GM21619 (cell line): ENCODE results near the gene FRMPD4.

Experiments used
- ATAC-seq: cut with Tn5 transposase; IDR thresholded peaks from one replicate; pipeline ENCODE4 v1.9.1; 2021; ENCODE audit not compliant: unreplicated experiment

The FRMPD4 gene

DNA sequence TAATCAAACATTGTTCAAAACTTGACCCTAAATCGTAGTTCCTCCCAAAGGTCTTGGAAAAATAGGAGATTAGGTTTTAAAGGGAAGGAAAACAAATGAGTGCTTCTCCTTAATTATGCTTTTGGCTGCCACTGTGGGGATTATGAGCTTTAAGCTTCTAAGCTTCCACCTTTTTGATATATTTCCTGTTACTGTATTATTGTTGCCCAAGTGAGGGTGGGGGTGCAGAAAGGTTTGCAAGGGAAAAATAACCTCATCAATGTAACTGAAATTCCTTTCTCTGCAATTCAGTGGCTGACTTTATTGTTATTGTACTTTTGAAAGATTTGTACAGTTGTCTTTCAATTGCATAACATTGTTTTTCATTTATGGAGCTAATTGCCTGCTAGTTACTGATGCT lies 285.1 kb downstream of the FRMPD4 start:
- no peak for ATAC-seq

GRCh38 chrX:12425496-12425895 lies 287.2 kb downstream of the FRMPD4 start:
- ATAC-seq, result no peak

- no peak for ATAC-seq
These were observed 288.1 kb downstream of the FRMPD4 start for GRCh38 chrX:12426420-12426819.

- no peak for ATAC-seq
These were observed 296.2 kb downstream of the FRMPD4 start for GRCh38 chrX:12434493-12434892.

GRCh38 chrX:12439416-12439815 lies 301.1 kb downstream of the FRMPD4 start:
- no peak for ATAC-seq

DNA sequence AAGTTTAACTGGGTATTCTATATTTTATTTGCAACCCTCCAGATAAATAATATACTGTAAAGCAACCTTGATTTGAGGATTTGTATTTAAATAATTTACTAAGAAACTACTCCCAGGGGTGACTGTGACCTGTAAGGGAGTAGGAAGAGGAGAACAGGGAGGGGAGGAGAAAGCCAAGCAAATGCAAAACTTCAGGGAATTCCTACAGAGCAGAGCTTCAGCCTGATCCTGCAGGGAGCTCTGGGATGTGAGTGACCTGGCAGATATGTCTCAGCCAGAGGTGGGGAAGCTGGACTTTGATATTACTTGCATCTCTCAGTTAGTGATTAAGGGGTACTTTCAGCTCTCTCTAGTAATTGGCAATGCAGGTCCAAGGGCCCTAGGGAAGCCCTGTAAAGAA lies 302.0 kb downstream of the FRMPD4 start:
- no peak for ATAC-seq

- no peak for ATAC-seq
These were observed 303.3 kb downstream of the FRMPD4 start for GRCh38 chrX:12441381-12442128.

DNA sequence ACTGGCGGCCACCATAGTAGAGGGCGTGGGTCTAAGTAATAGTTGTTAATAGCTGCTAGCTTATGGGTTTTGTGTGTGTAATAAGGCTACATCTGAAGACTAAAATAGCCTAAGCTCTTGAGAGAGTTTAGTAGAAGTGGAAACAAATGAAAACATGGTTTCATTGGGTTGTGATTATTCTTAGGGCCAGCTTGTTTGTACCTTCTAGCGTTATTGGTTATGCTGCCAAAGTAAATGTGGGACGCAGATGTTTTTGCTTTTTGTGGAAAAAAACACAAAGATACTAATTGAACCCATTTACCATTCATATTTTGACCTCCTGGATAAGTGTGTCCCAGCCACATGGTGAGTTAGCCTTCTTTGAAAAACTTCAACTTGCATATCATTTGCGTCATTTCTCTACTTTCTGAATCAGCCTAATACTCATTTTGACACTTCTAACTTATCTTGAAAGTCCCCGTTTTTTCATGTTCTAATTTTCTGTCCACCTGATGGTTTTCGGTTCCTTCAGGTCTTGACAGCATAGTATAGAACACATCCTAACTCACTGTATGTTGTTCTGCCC lies 305.3 kb downstream of the FRMPD4 start:
- ATAC-seq, result peak; percentile 95

DNA sequence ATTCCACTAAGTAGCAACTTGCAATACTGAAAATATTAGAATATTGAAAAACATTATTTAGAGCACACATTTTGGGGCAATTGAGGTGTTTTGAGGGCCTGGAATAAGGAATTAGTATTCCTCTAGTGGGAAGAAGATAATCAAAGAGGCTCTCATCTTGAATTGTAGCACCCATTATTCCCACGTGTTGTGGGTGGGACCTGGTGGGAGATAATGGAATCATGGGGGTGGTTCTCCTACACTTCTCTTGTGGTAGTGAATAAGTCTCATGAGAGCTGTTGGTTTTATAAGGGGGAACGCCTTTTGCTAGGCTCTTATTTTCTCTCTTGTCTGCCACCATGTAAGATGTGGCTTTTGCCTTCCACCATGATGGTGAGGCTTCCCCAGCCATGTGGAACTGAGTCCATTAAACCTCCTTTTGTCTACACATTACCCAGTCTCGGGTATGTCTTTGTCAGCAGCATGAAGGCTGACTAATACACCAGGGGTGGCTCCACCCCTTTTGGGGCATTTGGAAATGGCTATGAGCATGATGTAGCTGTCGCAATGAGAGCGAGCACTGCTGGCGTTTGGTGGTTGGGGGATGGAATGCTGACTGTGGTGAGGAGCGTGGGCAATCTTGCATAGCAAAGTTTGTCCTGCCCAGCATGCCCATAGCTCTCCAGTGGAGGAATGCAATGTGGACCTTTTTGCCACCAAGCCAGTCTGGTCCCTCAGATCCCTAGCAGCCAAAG lies 308.2 kb downstream of the FRMPD4 start:
- ATAC-seq, result no peak

DNA sequence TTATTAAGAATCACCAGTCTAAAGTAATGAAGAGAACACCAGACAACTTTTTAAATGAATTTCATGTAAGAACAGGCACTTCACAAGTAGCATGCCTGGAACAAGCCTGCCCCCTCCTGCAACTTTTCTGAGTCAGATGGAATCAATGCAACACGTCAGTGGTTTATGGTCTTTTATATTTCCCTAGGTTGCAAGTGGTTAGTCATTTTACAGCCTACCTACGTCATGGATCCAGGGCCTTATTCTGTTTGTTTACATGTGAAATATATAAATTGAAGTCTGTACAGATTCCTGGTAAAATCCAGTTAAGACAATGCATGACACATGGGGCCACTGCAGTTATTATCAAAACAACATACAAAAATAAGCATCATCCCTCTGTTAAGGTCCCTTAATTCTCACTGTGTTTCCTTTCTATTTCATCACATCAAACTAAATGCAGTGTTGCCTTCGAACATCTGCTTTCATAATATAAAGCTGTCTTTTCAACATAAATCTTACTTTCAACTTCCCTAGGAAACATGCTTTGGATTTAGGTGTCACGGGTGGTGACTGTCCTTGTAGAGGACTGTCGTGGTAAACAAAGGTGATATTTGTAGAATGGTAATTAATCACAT lies 309.3 kb downstream of the FRMPD4 start:
- ATAC-seq, result no peak

GRCh38 chrX:12452268-12452667 lies 314.0 kb downstream of the FRMPD4 start:
- no peak for ATAC-seq

DNA sequence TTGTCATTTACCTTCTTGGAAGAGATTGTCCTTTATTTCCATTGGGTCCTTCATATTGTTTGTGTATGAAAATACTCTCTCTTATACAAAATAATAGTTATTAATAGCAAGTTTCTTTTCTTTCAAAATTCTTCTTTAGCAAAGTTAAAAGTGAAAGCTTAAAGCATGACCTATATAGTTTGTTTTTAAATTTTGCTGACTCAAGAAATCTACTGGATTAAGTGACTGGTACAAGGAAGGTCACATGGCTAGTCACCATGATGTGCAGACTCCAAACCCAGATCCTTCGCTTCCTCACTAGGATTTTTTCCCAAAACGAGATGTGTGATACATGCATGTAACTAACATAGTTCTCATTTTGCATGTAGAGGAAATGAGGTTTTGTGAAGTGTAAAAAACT lies 322.7 kb downstream of the FRMPD4 start:
- ATAC-seq, result no peak

GRCh38 chrX:12463052-12463451 lies 324.8 kb downstream of the FRMPD4 start:
- no peak for ATAC-seq

GRCh38 chrX:12463873-12464272 lies 325.6 kb downstream of the FRMPD4 start:
- ATAC-seq, result no peak

DNA sequence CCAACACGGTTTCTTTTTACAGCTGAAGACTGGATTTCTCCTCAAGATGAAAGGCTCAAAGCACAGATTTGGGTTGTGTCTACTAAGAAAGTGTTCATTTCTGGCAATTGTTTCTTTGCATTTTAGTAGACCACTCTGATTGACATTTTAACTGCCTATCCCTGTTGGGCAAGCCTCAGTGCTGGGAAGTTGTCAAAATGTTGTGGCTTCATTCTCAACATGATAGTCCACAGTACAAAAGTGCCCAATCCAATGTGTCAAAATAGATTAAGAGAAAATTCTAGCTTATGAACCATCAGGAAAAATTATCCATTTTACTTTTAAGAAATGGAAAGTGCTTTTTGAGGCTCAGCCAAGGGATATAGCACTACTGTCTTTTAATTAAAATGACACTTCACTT lies 329.0 kb downstream of the FRMPD4 start:
- ATAC-seq, result no peak

DNA sequence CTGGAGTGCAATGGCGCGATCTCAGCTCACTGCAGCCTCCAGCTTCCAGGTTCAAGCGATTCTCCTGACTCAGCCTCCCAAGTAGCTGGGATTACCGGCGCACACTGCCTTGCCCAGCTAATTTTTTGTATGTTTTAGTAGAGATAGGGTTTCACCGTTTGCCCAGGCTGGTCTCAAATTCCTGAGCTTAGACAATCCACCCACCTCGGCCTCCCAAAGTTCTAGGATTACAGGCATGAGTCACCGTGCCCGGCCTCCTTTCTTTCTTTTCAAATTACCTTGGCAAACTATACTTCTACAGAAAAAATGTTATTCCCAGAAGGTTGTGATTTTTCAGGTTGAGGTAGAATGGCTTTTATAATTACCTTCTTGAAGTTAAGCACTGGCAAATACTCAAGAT lies 331.0 kb downstream of the FRMPD4 start:
- ATAC-seq, result no peak

- no peak for ATAC-seq
These were observed 332.8 kb downstream of the FRMPD4 start for GRCh38 chrX:12471061-12471460.

GRCh38 chrX:12480956-12481355 lies 342.7 kb downstream of the FRMPD4 start:
- no peak for ATAC-seq

DNA sequence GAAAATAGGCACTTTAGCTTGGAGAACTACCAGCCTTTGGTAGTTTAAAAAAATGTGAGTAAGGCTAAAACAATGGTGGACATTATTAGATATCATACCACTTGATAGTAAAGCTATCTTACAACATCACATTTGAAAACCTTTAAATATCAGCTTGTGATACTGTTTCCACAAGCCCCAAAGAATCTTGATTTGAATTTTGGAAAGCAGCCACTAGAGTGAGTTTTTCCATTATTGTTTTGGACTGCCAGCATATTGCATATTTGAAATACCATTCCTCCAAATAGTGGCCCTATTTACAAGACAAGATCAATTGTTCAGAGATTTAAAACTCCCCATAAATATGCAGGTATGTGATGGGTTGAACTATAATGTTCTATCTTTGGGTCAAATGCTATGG lies 349.9 kb downstream of the FRMPD4 start:
- ATAC-seq, result no peak

DNA sequence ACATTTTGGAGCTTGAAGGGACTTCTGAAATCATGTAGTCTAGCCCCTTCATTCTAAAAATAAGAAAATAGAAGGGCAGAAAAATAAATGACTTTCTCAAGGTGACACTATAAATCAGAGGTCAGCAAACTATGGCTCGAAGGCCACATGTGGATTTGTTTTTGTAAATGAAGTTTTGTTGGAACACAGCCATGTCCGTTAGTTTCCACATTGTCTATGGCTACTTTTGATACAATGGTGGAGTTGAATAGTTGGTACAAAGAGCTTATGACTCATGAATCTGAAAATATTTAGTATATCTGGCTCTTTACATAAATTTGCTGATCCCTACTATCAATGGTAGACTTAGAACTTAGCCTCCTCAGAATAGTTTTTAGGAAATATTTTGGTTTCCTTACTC lies 350.5 kb downstream of the FRMPD4 start:
- ATAC-seq, result no peak

GRCh38 chrX:12489341-12489740 lies 351.1 kb downstream of the FRMPD4 start:
- no peak for ATAC-seq
